Neural cell (in vitro differentiated cells): ENCODE measurements around the gene DOK7. TPM values are rescaled to one million over a fixed set of nuclear protein-coding genes. Genes with fewer than 3 reads are reported as not detected.

Experiments
- H2AFZ ChIP-seq: fragments of 200-600, 300-800 bp; sonication (generic), shearing (Covaris generic); 2 replicates; pipeline ENCODE4 v1.6.0; 2014; ENCODE audit warnings: low read depth, mild to moderate bottlenecking, antibody characterized with exemption, low read length, moderate library complexity
- H3F3A ChIP-seq: fragments of 200-600 bp; shearing (Covaris generic); 2 replicates; pipeline ENCODE4 v1.6.1; 2016; ENCODE audit warnings: mild to moderate bottlenecking, moderate library complexity, mixed read lengths, antibody characterized with exemption, low read length; ENCODE audit not compliant: insufficient read depth, poor library complexity, severe bottlenecking
- H3K27ac ChIP-seq: fragments of 200-600, 300-800 bp; sonication (generic), shearing (Covaris generic); 2 replicates; pipeline ENCODE4 v1.5.1; 2014; ENCODE audit warnings: mild to moderate bottlenecking, low read length, moderate library complexity
- H3K27me3 ChIP-seq: fragments of 300-800, 200-600 bp; sonication (generic), shearing (Covaris generic); 2 replicates; pipeline ENCODE4 v1.6.0; 2014; ENCODE audit warnings: mild to moderate bottlenecking, low read depth, low read length, moderate library complexity; ENCODE audit not compliant: insufficient read depth
- H3K36me3 ChIP-seq: fragments of 300-800, 200-600 bp; sonication (generic), shearing (Covaris generic); 2 replicates; pipeline ENCODE4 v1.5.1; 2014; ENCODE audit warnings: mild to moderate bottlenecking, antibody characterized with exemption, low read length, moderate library complexity; ENCODE audit not compliant: insufficient read depth
- H3K4me2 ChIP-seq: fragments of 300-800, 200-600 bp; sonication (generic), shearing (Covaris generic); 2 replicates; pipeline ENCODE4 v1.6.0; 2014; ENCODE audit warnings: mild to moderate bottlenecking, low read length
- H3K4me3 ChIP-seq: fragments of 300-800, 200-600 bp; sonication (generic), shearing (Covaris generic); 2 replicates; pipeline ENCODE4 v1.5.1; 2014; ENCODE audit warnings: mild to moderate bottlenecking, low read length, moderate library complexity
- H3K79me2 ChIP-seq: fragments of 200-600 bp; shearing (Covaris generic); replicated peaks from 2 replicates; pipeline ENCODE4 v1.6.0; 2014; ENCODE audit warnings: mild to moderate bottlenecking, low read length, moderate library complexity; ENCODE audit not compliant: insufficient read depth
- H3K9ac ChIP-seq: fragments of 300-800, 200-600 bp; sonication (generic), shearing (Covaris generic); 2 replicates; pipeline ENCODE4 v1.6.1; 2016; ENCODE audit warnings: mild to moderate bottlenecking, low read length, mixed read lengths
- H3K9me2 ChIP-seq: fragments of 200-600 bp; shearing (Covaris generic); 2 replicates; pipeline ENCODE4 v1.6.1; 2016; ENCODE audit warnings: mild to moderate bottlenecking, low read length, mixed read lengths; ENCODE audit not compliant: insufficient read depth
- H3K9me3 ChIP-seq: fragments of 200-600, 300-800 bp; sonication (generic), shearing (Covaris generic); 2 replicates; pipeline ENCODE4 v1.6.1; 2016; ENCODE audit warnings: mild to moderate bottlenecking, mixed run types, low read length, moderate library complexity, mixed read lengths
- H4K20me1 ChIP-seq: fragments of 200-600 bp; shearing (Covaris generic); 2 replicates; pipeline ENCODE4 v1.6.1; 2016; ENCODE audit warnings: mild to moderate bottlenecking, mixed run types; ENCODE audit not compliant: insufficient read depth
- CTCF ChIP-seq: fragments of 450-650 bp; IDR thresholded peaks from 2 replicates; pipeline ENCODE4 v1.5.1; 2014; ENCODE audit warnings: antibody characterized with exemption, mild to moderate bottlenecking, moderate library complexity; ENCODE audit not compliant: poor library complexity, severe bottlenecking
- EP300 ChIP-seq: fragments of 450-650 bp; conservative IDR thresholded peaks from 2 replicates; pipeline ENCODE4 v1.6.1; 2014; ENCODE audit warnings: antibody characterized with exemption, mild to moderate bottlenecking, moderate library complexity; ENCODE audit not compliant: poor library complexity, severe bottlenecking
- EZH2 ChIP-seq: fragments of 200-600, 300-800 bp; shearing (Covaris generic), sonication (generic); IDR thresholded peaks from 2 replicates; pipeline ENCODE4 v1.6.1; 2014; ENCODE audit warnings: antibody characterized with exemption, low read length, borderline replicate concordance, mild to moderate bottlenecking; ENCODE audit not compliant: insufficient read depth, poor library complexity, severe bottlenecking
- MXI1 ChIP-seq: fragments of 450-650 bp; conservative IDR thresholded peaks from 2 replicates; pipeline ENCODE4 v1.6.1; 2014; ENCODE audit warnings: antibody characterized with exemption, mild to moderate bottlenecking; ENCODE audit not compliant: poor library complexity, severe bottlenecking
- POLR2AphosphoS5 ChIP-seq: IDR thresholded peaks from 2 replicates; pipeline ENCODE4 v1.6.1; 2012
- RAD21 ChIP-seq: fragments of 450-650 bp; conservative IDR thresholded peaks from 2 replicates; pipeline ENCODE4 v1.6.1; 2014; ENCODE audit warnings: antibody characterized with exemption, mild to moderate bottlenecking, moderate library complexity
- SMC3 ChIP-seq: fragments of 450-650 bp; conservative IDR thresholded peaks from 2 replicates; pipeline ENCODE4 v1.6.1; 2014; ENCODE audit warnings: antibody characterized with exemption, mild to moderate bottlenecking, moderate library complexity; ENCODE audit not compliant: poor library complexity
- TAF1 ChIP-seq: IDR thresholded peaks from 2 replicates; pipeline ENCODE4 v1.6.1; 2012; ENCODE audit warnings: low read depth
- polyA plus RNA-seq: library from polyadenylated mRNA; depleted of rRNA; stranded (reverse); fragments of >200 nt; gene quantifications from 2 replicates; pipeline ENCODE4 v1.2.3, GENCODE V29; 2014
- TF ChIP-seq, protein P1 (sequence below): IDR thresholded peaks from 2 replicates; pipeline ENCODE4 v1.6.1; 2012; ENCODE audit warnings: borderline replicate concordance

The DOK7 gene
- polyA plus RNA-seq, 1 donor from 2014 or later = 0.66 TPM

- Histone ChIP-seq H3K36me3 (no peaks in the 10 kb centered on the region), H3K79me2 (no peaks in the 10 kb centered on the region), H4K20me1 (no peaks in the 10 kb centered on the region), H3F3A (no peaks in the 10 kb centered on the region), H3K4me3 (no peak overlapping the region), H3K9me2 (no peaks in the 10 kb centered on the region), H3K9ac (no peak overlapping the region), H3K9me3 (no peaks in the 10 kb centered on the region), H3K27me3 (no peaks in the 10 kb centered on the region), H2AFZ (no peak overlapping the region), H3K27ac (no peak overlapping the region), H3K4me2 (no peak overlapping the region)
- TF ChIP-seq POLR2AphosphoS5 (no peak), EP300 (no peak), CTCF (no peak), EZH2 (no peak), TAF1 (no peak), RAD21 (no peak), MXI1 (no peak), SMC3 (no peak)
- TF ChIP-seq, protein P1, sequence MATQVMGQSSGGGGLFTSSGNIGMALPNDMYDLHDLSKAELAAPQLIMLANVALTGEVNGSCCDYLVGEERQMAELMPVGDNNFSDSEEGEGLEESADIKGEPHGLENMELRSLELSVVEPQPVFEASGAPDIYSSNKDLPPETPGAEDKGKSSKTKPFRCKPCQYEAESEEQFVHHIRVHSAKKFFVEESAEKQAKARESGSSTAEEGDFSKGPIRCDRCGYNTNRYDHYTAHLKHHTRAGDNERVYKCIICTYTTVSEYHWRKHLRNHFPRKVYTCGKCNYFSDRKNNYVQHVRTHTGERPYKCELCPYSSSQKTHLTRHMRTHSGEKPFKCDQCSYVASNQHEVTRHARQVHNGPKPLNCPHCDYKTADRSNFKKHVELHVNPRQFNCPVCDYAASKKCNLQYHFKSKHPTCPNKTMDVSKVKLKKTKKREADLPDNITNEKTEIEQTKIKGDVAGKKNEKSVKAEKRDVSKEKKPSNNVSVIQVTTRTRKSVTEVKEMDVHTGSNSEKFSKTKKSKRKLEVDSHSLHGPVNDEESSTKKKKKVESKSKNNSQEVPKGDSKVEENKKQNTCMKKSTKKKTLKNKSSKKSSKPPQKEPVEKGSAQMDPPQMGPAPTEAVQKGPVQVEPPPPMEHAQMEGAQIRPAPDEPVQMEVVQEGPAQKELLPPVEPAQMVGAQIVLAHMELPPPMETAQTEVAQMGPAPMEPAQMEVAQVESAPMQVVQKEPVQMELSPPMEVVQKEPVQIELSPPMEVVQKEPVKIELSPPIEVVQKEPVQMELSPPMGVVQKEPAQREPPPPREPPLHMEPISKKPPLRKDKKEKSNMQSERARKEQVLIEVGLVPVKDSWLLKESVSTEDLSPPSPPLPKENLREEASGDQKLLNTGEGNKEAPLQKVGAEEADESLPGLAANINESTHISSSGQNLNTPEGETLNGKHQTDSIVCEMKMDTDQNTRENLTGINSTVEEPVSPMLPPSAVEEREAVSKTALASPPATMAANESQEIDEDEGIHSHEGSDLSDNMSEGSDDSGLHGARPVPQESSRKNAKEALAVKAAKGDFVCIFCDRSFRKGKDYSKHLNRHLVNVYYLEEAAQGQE = no peak
Observed at GRCh38 chr4:3435686-3435956, 27.5 kb upstream of the DOK7 start.

- Histone ChIP-seq H3K9me2 (no peaks in the 10 kb centered on the region), H3F3A (no peaks in the 10 kb centered on the region), H4K20me1 (no peaks in the 10 kb centered on the region), H2AFZ (no peak overlapping the region), H3K79me2 (no peaks in the 10 kb centered on the region), H3K4me2 (no peak overlapping the region), H3K9ac (no peak overlapping the region), H3K27me3 (no peaks in the 10 kb centered on the region), H3K27ac (no peak overlapping the region), H3K36me3 (no peaks in the 10 kb centered on the region), H3K4me3 (no peak overlapping the region), H3K9me3 (no peaks in the 10 kb centered on the region)
- no peak for TF ChIP-seq EP300
- TF ChIP-seq MXI1 = no peak
- no peak for TF ChIP-seq EZH2
- TF ChIP-seq, protein P1 = no peak
- no peak for TF ChIP-seq SMC3
- no peak for TF ChIP-seq TAF1
- TF ChIP-seq CTCF = no peak
- no peak for TF ChIP-seq RAD21
- no peak for TF ChIP-seq POLR2AphosphoS5
Observed at GRCh38 chr4:3436048-3436797, 26.9 kb upstream of the DOK7 start.
